ENCODE data around the gene NELL1.

Gene NELL1

GRCh38 chr11:20881328-20882079 is 212.1 kb downstream of the NELL1 start:
- no peak for DNase-seq

- no peak for DNase-seq
Measured at GRCh38 chr11:20887137-20887536, 217.8 kb downstream of the NELL1 start.

GRCh38 chr11:20894296-20894695 is 224.9 kb downstream of the NELL1 start:
- no peak for DNase-seq

GRCh38 chr11:20909995-20910726 is 240.8 kb downstream of the NELL1 start:
- no peak for DNase-seq

- DNase-seq = no peak
Measured at GRCh38 chr11:20910733-20911132, 241.3 kb downstream of the NELL1 start.

GRCh38 chr11:20912065-20912821 is 242.9 kb downstream of the NELL1 start:
- no peak for DNase-seq

- DNase-seq = no peak
Measured at GRCh38 chr11:20912922-20913512, 243.6 kb downstream of the NELL1 start.

GRCh38 chr11:20917306-20917705 is 247.9 kb downstream of the NELL1 start:
- DNase-seq = no peak

GRCh38 chr11:20926799-20927540 is 257.6 kb downstream of the NELL1 start:
- no peak for DNase-seq

- no peak for DNase-seq
Measured at GRCh38 chr11:20931029-20931428, 261.6 kb downstream of the NELL1 start.

- no peak for DNase-seq
Measured at GRCh38 chr11:20933086-20933485, 263.7 kb downstream of the NELL1 start.

GRCh38 chr11:20933958-20934357 is 264.6 kb downstream of the NELL1 start:
- no peak for DNase-seq

GRCh38 chr11:20934516-20934915 is 265.1 kb downstream of the NELL1 start:
- no peak for DNase-seq

- DNase-seq = no peak
Measured at GRCh38 chr11:20937826-20938225, 268.4 kb downstream of the NELL1 start.

- no peak for DNase-seq
Measured at GRCh38 chr11:20949585-20949984, 280.2 kb downstream of the NELL1 start.

GRCh38 chr11:20962581-20962980 is 293.2 kb downstream of the NELL1 start:
- DNase-seq = no peak

- no peak for DNase-seq
Measured at GRCh38 chr11:20963596-20963995, 294.2 kb downstream of the NELL1 start.

GRCh38 chr11:20964985-20965384 is 295.6 kb downstream of the NELL1 start:
- DNase-seq = no peak

GRCh38 chr11:20966489-20966888 is 297.1 kb downstream of the NELL1 start:
- DNase-seq = no peak

GRCh38 chr11:20973940-20974559 is 304.7 kb downstream of the NELL1 start:
- no peak for DNase-seq

GRCh38 chr11:20980736-20981135 is 311.4 kb downstream of the NELL1 start:
- DNase-seq = no peak

- DNase-seq = no peak
Measured at GRCh38 chr11:20990447-20990846, 321.1 kb downstream of the NELL1 start.
